ENCODE data around the gene EIF2AK3.

Gene EIF2AK3

DNA sequence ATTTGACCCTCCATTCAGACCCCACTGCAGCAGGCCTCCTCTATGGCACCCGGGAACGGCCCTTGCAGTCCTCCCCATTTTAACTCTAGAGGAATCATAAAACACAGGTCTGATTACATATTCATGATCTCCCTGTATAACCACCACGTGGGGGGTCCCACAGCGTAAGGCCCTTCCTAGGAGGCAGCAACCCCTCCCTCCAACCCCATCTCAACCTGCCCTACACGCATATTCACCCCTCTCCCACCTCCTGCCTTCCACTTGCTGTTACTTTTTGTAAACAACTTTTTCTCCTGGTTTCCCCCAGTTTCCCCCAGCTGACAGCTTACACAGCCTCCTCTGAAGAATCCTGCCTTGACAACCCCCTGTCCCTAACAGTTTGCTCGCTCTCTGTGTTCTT, 89.6 kb downstream of the EIF2AK3 start:
- Histone ChIP-seq H2AFZ (ENCODE audit: low read length) (no peak overlapping the region), H3F3A (ENCODE audit: low read depth) (no peaks in the 10 kb centered on the region), H3K4me2 (ENCODE audit: low read depth, low read length, poor library complexity, severe bottlenecking) (no peak overlapping the region), H3K9me3 (ENCODE audit: insufficient read depth, low read depth, low read length) (no peaks in the 10 kb centered on the region), H3K27me3 (ENCODE audit: insufficient read depth, low read length, poor library complexity, severe bottlenecking) (no peaks in the 10 kb centered on the region), H3K4me1 (ENCODE audit: insufficient read depth, low read length, poor library complexity, severe bottlenecking) (no peaks in the 10 kb centered on the region), H4K20me1 (ENCODE audit: insufficient read depth, low read length, poor library complexity, severe bottlenecking) (no peaks in the 10 kb centered on the region), H3K36me3 (ENCODE audit: insufficient read depth, low read length) (no peaks in the 10 kb centered on the region), H3K79me2 (ENCODE audit: insufficient read depth, low read length) (no peaks in the 10 kb centered on the region), H3K4me3 (ENCODE audit: low read length, poor library complexity, severe bottlenecking) (no peak overlapping the region), H3K9ac (ENCODE audit: low read depth, low read length, poor library complexity, severe bottlenecking) (no peak overlapping the region), H3K9me2 (replicated peaks; ENCODE audit: low read depth, low read length) (no peaks in the 10 kb centered on the region)
- TF ChIP-seq, protein P1, sequence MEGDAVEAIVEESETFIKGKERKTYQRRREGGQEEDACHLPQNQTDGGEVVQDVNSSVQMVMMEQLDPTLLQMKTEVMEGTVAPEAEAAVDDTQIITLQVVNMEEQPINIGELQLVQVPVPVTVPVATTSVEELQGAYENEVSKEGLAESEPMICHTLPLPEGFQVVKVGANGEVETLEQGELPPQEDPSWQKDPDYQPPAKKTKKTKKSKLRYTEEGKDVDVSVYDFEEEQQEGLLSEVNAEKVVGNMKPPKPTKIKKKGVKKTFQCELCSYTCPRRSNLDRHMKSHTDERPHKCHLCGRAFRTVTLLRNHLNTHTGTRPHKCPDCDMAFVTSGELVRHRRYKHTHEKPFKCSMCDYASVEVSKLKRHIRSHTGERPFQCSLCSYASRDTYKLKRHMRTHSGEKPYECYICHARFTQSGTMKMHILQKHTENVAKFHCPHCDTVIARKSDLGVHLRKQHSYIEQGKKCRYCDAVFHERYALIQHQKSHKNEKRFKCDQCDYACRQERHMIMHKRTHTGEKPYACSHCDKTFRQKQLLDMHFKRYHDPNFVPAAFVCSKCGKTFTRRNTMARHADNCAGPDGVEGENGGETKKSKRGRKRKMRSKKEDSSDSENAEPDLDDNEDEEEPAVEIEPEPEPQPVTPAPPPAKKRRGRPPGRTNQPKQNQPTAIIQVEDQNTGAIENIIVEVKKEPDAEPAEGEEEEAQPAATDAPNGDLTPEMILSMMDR (conservative IDR thresholded peaks at IDR 0.05; ENCODE audit: low read length) = no peak
- TF ChIP-seq EZH2phosphoT487 (IDR thresholded peaks at IDR 0.05; ENCODE audit: borderline replicate concordance) = no peak

GRCh38 chr2:88530081-88530480, 97.2 kb downstream of the EIF2AK3 start:
- Histone ChIP-seq H3K4me2 (ENCODE audit: low read depth, low read length, poor library complexity, severe bottlenecking) (no peak overlapping the region), H4K20me1 (ENCODE audit: insufficient read depth, low read length, poor library complexity, severe bottlenecking) (no peaks in the 10 kb centered on the region)
- TF ChIP-seq EZH2phosphoT487 (IDR thresholded peaks at IDR 0.05; ENCODE audit: borderline replicate concordance) = no peak
- TF ChIP-seq, protein P1 (conservative IDR thresholded peaks at IDR 0.05; ENCODE audit: low read length) = no peak

DNA sequence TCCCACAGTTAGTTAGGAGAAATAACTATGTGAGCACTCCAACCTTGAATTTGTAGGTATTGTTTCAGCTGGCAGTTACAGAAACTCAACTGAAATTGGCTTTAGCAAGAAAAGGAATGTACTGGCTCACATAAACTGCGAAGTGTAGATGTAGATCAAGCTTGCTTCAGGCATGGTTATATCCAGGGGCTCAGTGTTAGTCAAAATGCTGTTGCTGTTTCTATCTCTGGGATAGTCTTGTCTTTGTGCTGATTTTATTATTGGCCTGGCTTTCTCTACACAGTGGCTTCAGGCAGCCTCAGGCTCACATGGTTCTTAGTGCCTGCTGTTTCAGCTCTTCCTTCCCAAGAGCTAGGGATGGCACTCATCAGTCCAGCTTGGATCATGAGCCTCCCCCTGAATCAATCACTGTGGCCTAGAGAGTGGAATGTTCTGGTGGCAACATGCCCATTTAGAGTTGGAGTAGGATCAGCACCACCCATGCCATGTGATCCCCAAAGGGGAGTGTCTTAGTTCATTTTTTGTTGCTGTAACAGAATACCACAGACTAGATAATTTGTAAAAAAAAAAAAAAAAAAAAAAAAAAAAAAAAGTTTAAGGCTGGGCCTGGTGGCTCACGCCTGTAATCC, 105.7 kb downstream of the EIF2AK3 start:
- H3F3A ChIP-seq (ENCODE audit: low read depth) = no peaks in the 10 kb centered on the region
- no peak overlapping the region for H3K4me3 ChIP-seq (ENCODE audit: low read length, poor library complexity, severe bottlenecking)
- TF ChIP-seq EZH2phosphoT487 (IDR thresholded peaks at IDR 0.05; ENCODE audit: borderline replicate concordance) = no peak
- TF ChIP-seq, protein P1 (conservative IDR thresholded peaks at IDR 0.05; ENCODE audit: low read length) = no peak
- H3K9ac ChIP-seq (ENCODE audit: low read depth, low read length, poor library complexity, severe bottlenecking) = no peak overlapping the region
- no peaks in the 10 kb centered on the region for H4K20me1 ChIP-seq (ENCODE audit: insufficient read depth, low read length, poor library complexity, severe bottlenecking)
- H3K4me2 ChIP-seq (ENCODE audit: low read depth, low read length, poor library complexity, severe bottlenecking) = no peak overlapping the region
- H3K9me2 ChIP-seq (replicated peaks; ENCODE audit: low read depth, low read length) = no peaks in the 10 kb centered on the region
- no peak overlapping the region for H2AFZ ChIP-seq (ENCODE audit: low read length)
- H3K4me1 ChIP-seq (ENCODE audit: insufficient read depth, low read length, poor library complexity, severe bottlenecking) = no peaks in the 10 kb centered on the region
- H3K9me3 ChIP-seq (ENCODE audit: insufficient read depth, low read depth, low read length) = no peaks in the 10 kb centered on the region
- no peaks in the 10 kb centered on the region for H3K79me2 ChIP-seq (ENCODE audit: insufficient read depth, low read length)
- no peaks in the 10 kb centered on the region for H3K27me3 ChIP-seq (ENCODE audit: insufficient read depth, low read length, poor library complexity, severe bottlenecking)
- no peaks in the 10 kb centered on the region for H3K36me3 ChIP-seq (ENCODE audit: insufficient read depth, low read length)

More at GRCh38 chr2:88530081-88530480, 97.2 kb downstream of the EIF2AK3 start:
- Histone ChIP-seq H3K9me2 (replicated peaks; ENCODE audit: low read depth, low read length) (no peaks in the 10 kb centered on the region), H2AFZ (ENCODE audit: low read length) (no peak overlapping the region), H3K79me2 (ENCODE audit: insufficient read depth, low read length) (no peaks in the 10 kb centered on the region), H3K36me3 (ENCODE audit: insufficient read depth, low read length) (no peaks in the 10 kb centered on the region), H3K9me3 (ENCODE audit: insufficient read depth, low read depth, low read length) (no peaks in the 10 kb centered on the region), H3F3A (ENCODE audit: low read depth) (no peaks in the 10 kb centered on the region), H3K9ac (ENCODE audit: low read depth, low read length, poor library complexity, severe bottlenecking) (no peak overlapping the region), H3K27me3 (ENCODE audit: insufficient read depth, low read length, poor library complexity, severe bottlenecking) (no peaks in the 10 kb centered on the region), H3K4me1 (ENCODE audit: insufficient read depth, low read length, poor library complexity, severe bottlenecking) (no peaks in the 10 kb centered on the region), H3K4me3 (ENCODE audit: low read length, poor library complexity, severe bottlenecking) (no peak overlapping the region)

Measured in Loucy (cell line).